Measurements from ENCODE around the gene EXOC2.
A peak's percentile ranks its signal among the peaks of the same experiment; 100 is the strongest.

EXOC2 gene

DNA sequence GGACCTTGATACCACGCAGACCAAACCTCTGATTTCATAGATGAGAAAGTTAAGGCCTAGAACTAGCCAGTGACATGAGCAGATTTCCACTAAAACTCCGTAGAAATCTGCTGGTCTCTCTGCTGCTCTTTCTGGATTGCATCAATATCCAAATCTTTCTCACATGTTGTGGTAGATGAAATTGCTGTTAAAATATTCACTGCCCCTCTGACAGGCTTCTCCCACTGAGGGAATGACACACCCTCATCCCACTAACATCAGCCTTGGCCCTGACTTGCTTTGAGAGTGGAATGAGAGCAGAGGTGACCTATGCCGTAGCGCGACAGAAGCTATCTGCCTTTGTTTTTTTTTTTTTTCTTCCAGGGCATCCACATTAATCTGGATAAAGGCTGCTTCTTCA, 20.4 kb upstream of the EXOC2 start:
- no peaks in the 10 kb centered on the region for H3K27me3 ChIP-seq (ENCODE audit: insufficient read depth, poor library complexity, severe bottlenecking)
- TF ChIP-seq, protein P1, sequence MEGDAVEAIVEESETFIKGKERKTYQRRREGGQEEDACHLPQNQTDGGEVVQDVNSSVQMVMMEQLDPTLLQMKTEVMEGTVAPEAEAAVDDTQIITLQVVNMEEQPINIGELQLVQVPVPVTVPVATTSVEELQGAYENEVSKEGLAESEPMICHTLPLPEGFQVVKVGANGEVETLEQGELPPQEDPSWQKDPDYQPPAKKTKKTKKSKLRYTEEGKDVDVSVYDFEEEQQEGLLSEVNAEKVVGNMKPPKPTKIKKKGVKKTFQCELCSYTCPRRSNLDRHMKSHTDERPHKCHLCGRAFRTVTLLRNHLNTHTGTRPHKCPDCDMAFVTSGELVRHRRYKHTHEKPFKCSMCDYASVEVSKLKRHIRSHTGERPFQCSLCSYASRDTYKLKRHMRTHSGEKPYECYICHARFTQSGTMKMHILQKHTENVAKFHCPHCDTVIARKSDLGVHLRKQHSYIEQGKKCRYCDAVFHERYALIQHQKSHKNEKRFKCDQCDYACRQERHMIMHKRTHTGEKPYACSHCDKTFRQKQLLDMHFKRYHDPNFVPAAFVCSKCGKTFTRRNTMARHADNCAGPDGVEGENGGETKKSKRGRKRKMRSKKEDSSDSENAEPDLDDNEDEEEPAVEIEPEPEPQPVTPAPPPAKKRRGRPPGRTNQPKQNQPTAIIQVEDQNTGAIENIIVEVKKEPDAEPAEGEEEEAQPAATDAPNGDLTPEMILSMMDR (IDR thresholded peaks at IDR 0.05; ENCODE audit: poor library complexity, severe bottlenecking) = no peak
- no peak for DNase-seq (ENCODE audit: low spot score)
- no peak for ATAC-seq (ENCODE audit: low read depth)
- H3K27ac ChIP-seq (ENCODE audit: poor library complexity, severe bottlenecking) = no peak overlapping the region
- no peaks in the 10 kb centered on the region for H3K36me3 ChIP-seq (ENCODE audit: low read depth)
- H3K4me1 ChIP-seq (ENCODE audit: insufficient read depth, poor library complexity, severe bottlenecking) = peaks cover 18% of the 10 kb centered on the region
- H3K9me3 ChIP-seq (ENCODE audit: severe bottlenecking) = no peaks in the 10 kb centered on the region
- no peak overlapping the region for H3K4me3 ChIP-seq (ENCODE audit: severe bottlenecking)

DNA sequence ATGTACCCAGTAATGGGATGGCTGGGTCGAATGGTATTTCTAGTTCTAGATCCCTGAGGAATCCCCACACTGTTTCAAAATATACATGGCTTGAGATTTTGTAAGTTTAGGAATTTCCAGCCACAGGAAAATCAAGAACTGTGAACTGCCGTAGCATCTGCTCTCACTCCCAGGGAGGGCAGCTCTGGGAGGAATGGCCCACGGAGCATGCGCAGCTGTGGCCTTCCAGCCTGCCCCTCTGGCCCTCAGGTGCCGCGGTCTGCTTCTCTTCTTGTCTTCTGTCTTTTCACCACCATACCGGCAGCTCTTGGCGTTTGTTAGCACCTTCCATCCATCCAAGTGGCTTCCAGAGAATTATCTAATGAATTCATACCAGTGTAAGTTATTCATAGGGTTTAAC, 19.9 kb upstream of the EXOC2 start:
- DNase-seq (ENCODE audit: low spot score) = no peak
- Histone ChIP-seq H3K4me1 (ENCODE audit: insufficient read depth, poor library complexity, severe bottlenecking) (peaks cover 18% of the 10 kb centered on the region), H3K36me3 (ENCODE audit: low read depth) (no peaks in the 10 kb centered on the region), H3K4me3 (ENCODE audit: severe bottlenecking) (no peak overlapping the region), H3K27ac (ENCODE audit: poor library complexity, severe bottlenecking) (no peak overlapping the region), H3K27me3 (ENCODE audit: insufficient read depth, poor library complexity, severe bottlenecking) (no peaks in the 10 kb centered on the region), H3K9me3 (ENCODE audit: severe bottlenecking) (no peaks in the 10 kb centered on the region)
- TF ChIP-seq, protein P1 (IDR thresholded peaks at IDR 0.05; ENCODE audit: poor library complexity, severe bottlenecking) = no peak
- no peak for ATAC-seq (ENCODE audit: low read depth)

DNA sequence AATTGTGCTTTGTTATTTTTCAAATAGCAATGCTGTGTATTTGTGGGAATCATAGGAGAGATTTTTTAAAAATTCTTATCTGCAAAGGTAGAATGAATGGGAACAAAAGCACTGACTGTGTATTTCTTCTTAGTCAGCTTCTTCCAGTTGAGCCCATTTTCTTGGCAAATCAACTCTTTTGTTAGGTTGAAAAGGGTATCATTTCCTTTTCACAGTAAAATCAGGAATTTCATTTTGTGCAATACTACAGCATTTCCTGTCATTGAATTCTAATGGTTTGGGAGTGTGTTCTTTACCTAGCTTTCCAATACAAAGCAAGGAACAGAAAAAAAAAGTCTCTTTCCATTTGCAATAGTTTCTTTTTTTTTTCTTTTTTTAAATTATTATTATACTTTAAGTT, 19.0 kb upstream of the EXOC2 start:
- peak overlapping the region; percentile 27 for H3K27ac ChIP-seq (ENCODE audit: poor library complexity, severe bottlenecking)
- TF ChIP-seq, protein P1 (IDR thresholded peaks at IDR 0.05; ENCODE audit: poor library complexity, severe bottlenecking) = no peak
- H3K27me3 ChIP-seq (ENCODE audit: insufficient read depth, poor library complexity, severe bottlenecking) = no peaks in the 10 kb centered on the region
- H3K4me3 ChIP-seq (ENCODE audit: severe bottlenecking) = no peak overlapping the region
- DNase-seq (ENCODE audit: low spot score) (no peak), ATAC-seq (ENCODE audit: low read depth) (no peak)
- peaks cover 18% of the 10 kb centered on the region for H3K4me1 ChIP-seq (ENCODE audit: insufficient read depth, poor library complexity, severe bottlenecking)
- no peaks in the 10 kb centered on the region for H3K36me3 ChIP-seq (ENCODE audit: low read depth)
- H3K9me3 ChIP-seq (ENCODE audit: severe bottlenecking) = no peaks in the 10 kb centered on the region

DNA sequence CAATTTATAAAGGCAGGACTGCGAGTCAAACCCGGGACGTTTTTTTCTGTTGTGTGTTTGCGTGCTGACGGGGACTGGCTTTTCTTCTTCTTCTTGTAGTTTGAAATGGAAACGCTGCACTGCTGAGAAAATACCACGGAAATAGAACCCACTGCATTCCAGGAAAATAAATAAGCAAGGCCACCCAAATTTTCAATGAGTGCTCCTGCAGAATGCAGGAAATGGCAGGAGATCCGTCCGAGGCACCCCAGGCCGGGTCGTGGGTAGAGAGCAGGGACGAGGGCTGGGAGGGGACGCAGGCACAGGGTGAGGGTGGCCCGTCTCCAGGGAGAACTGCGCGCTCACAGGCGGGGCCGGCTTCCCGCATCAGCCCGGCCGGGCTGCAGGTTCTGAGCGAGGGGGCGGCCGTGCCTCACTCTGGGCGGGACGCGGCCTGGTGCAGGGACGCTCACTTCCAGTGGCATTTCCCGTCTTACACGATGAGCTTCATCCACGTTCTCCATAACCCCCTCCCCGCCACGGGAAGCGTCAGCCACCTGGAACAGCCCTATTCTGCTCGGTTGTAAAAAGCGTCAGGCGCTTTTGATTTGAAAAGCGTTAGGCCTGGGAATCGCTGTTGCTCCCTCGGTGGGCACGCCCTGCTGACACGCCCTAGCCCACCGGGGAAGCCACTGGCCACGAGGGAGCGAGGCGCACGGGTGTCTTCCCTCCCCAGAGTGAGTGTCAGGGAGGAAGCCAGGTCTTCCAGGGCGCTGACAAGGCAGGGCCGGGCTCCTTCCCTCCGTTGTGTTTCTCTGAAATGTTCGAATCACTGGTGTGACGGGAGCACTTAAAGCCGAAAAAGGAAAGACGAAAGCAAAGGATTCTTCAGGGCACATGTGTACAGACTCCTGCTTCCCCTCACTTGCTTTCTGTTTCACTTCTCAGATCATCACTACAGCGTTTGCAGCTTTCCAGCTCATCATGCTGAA, 17.9 kb upstream of the EXOC2 start:
- TF ChIP-seq, protein P1 (IDR thresholded peaks at IDR 0.05; ENCODE audit: poor library complexity, severe bottlenecking) = no peak
- H3K4me3 ChIP-seq (ENCODE audit: severe bottlenecking) = peak overlapping the region; percentile 33
- peaks cover 26% of the 10 kb centered on the region for H3K4me1 ChIP-seq (ENCODE audit: insufficient read depth, poor library complexity, severe bottlenecking)
- H3K27ac ChIP-seq (ENCODE audit: poor library complexity, severe bottlenecking) = peak overlapping the region; percentile 27
- ATAC-seq (ENCODE audit: low read depth) (peak; percentile 83), DNase-seq (ENCODE audit: low spot score) (no peak)
- no peaks in the 10 kb centered on the region for H3K9me3 ChIP-seq (ENCODE audit: severe bottlenecking)
- no peaks in the 10 kb centered on the region for H3K27me3 ChIP-seq (ENCODE audit: insufficient read depth, poor library complexity, severe bottlenecking)
- H3K36me3 ChIP-seq (ENCODE audit: low read depth) = no peaks in the 10 kb centered on the region

Measured in RWPE2 (cell line).